ENCODE results near the gene NKAIN2. TPM values are rescaled to one million over a fixed set of nuclear protein-coding genes. Genes with fewer than 3 reads are reported as not detected.

The NKAIN2 gene
- total and polyA plus RNA-seq, 2 donors (not counting 3 experiments of a cell fraction or from before 2014, with no cell fraction given) = 0.03 TPM; not detected in 1

- H3K79me2 ChIP-seq (ENCODE audit: control insufficient read depth, insufficient read depth, low read length) = no peaks in the 10 kb centered on the region
- no peaks in the 10 kb centered on the region for H3K36me3 ChIP-seq (ENCODE audit: control insufficient read depth in 2 of 2, extremely low read depth in 1 of 2, insufficient read depth in 2 of 2, low read length in 2 of 2)
- DNase-seq (ENCODE audit: low read depth, low spot score) (no peak), FAIRE-seq (no peak)
- CTCF ChIA-PET = interaction anchor here (0.7 kb wide), 1 partner anchor 25 kb away, joined by 4 read pairs; no protein-coding TSS in a partner anchor
- H3K27me3 ChIP-seq (ENCODE audit: control insufficient read depth in 2 of 2, insufficient read depth in 2 of 2, low read length in 2 of 2) = no peaks in the 10 kb centered on the region
- BruUV-seq (replicated peaks) = no TSS peak
- no peak overlapping the region for H3K4me3 ChIP-seq (replicated peaks in 1 of 3; ENCODE audit: insufficient read depth in 1 of 3, low read depth in 1 of 3, low read length in 3 of 3)
- H4K20me1 ChIP-seq (replicated peaks; ENCODE audit: control insufficient read depth, extremely low read depth, insufficient read depth, low read length) = no peaks in the 10 kb centered on the region
- H3K4me1 ChIP-seq (ENCODE audit: control insufficient read depth, extremely low read depth, insufficient read depth, low read length) = no peaks in the 10 kb centered on the region
- POLR2A ChIA-PET = no interaction called here
- dilution Hi-C loops (cut with MboI; ENCODE audit: extremely low pct_ligation_motif_present, low sequenced_read_pairs) = no loop called here
- H3K9me1 ChIP-seq (replicated peaks; ENCODE audit: control insufficient read depth, extremely low read depth, insufficient read depth, low read length) = no peaks in the 10 kb centered on the region
- no peak overlapping the region for H3K4me2 ChIP-seq (ENCODE audit: insufficient read depth, low read length)
- no peak overlapping the region for H2AFZ ChIP-seq (ENCODE audit: low read depth, low read length)
- no peak overlapping the region for H3K27ac ChIP-seq (ENCODE audit: insufficient read depth, low read depth, low read length)
- no peak for TF ChIP-seq CTCF (IDR thresholded peaks at IDR 0.05; ENCODE audit: extremely low read depth in 1 of 2, insufficient read depth in 1 of 2, low read depth in 1 of 2, low read length in 2 of 2)
- no peak for TF ChIP-seq MYC (IDR thresholded peaks at IDR 0.05; ENCODE audit: low read depth, low read length)
- TF ChIP-seq POLR2AphosphoS5 (IDR thresholded peaks at IDR 0.05; ENCODE audit: insufficient read depth, low read depth, low read length) = no peak
- TF ChIP-seq GATA2 (IDR thresholded peaks at IDR 0.05; ENCODE audit: insufficient read depth, insufficient read length, low read depth, low read length) = no peak
- no peak for TF ChIP-seq MAX (IDR thresholded peaks at IDR 0.05; ENCODE audit: insufficient read depth, insufficient read length)
- no peak for TF ChIP-seq EZH2 (IDR thresholded peaks at IDR 0.05; ENCODE audit: borderline replicate concordance, low read depth, low read length, severe bottlenecking)
- no peak for TF ChIP-seq POLR2A (IDR thresholded peaks at IDR 0.05; ENCODE audit: low read depth, low read length)
- TF ChIP-seq FOS (IDR thresholded peaks at IDR 0.05; ENCODE audit: borderline replicate concordance, insufficient read depth, low read length) = no peak
- TF ChIP-seq JUN (IDR thresholded peaks at IDR 0.05; ENCODE audit: borderline replicate concordance, insufficient read depth, insufficient read length, low read depth) = no peak
- intact Hi-C loops (cut with micrococcal nuclease) = no loop called here
- H3K9me3 ChIP-seq (replicated peaks; ENCODE audit: control insufficient read depth, insufficient read depth, low read length) = no peaks in the 10 kb centered on the region
- no peak overlapping the region for H3K9ac ChIP-seq (replicated peaks; ENCODE audit: extremely low read depth, insufficient read depth, low read length)
Observed at GRCh38 chr6:124640432-124640831, 836.8 kb downstream of the NKAIN2 start.
